GM12864 (cell line): ENCODE data around the gene PCGF3.

ENCODE experiments used
- DNase-seq: peaks from one replicate; pipeline ENCODE4 v3.0.0-alpha.2; 2011; ENCODE audit warnings: low read depth
- H3K4me3 ChIP-seq: 2 replicates; pipeline ENCODE4 v1.5.1; 2011; ENCODE audit warnings: mild to moderate bottlenecking, low read depth, low read length, control low read depth
- TF ChIP-seq, protein P1 (sequence below): IDR thresholded peaks from 2 replicates; pipeline ENCODE4 v1.5.1; 2011; ENCODE audit warnings: low read depth, mild to moderate bottlenecking, moderate library complexity, low read length, control low read depth, inconsistent platforms; ENCODE audit errors: missing control alignments

The PCGF3 gene

DNA sequence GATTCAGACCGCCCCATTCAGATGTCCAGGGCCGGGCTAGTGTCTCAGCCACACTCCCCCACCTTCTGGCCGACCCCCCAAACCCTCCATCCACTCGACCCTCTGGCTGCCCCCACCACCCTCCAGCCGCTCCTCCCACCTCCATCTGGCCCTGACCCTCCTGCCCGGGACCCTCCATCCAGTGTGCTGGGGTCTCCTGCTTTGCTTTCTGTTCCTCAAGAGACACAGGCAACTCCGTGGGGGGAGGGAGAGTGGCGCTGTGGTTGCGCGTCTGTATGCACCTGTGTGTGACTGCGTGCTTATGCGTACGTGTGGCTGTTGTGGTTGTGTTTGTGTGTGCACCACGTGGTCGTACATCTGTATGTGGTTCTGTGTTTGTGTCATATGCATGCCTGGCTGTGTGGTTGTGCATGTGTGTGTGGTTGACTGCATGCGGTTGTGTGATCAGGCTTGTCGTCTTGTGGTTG, 87.0 kb downstream of the PCGF3 start:
- DNase-seq = peak; percentile 47
- peak overlapping the region; percentile 29 for H3K4me3 ChIP-seq
- TF ChIP-seq, protein P1, sequence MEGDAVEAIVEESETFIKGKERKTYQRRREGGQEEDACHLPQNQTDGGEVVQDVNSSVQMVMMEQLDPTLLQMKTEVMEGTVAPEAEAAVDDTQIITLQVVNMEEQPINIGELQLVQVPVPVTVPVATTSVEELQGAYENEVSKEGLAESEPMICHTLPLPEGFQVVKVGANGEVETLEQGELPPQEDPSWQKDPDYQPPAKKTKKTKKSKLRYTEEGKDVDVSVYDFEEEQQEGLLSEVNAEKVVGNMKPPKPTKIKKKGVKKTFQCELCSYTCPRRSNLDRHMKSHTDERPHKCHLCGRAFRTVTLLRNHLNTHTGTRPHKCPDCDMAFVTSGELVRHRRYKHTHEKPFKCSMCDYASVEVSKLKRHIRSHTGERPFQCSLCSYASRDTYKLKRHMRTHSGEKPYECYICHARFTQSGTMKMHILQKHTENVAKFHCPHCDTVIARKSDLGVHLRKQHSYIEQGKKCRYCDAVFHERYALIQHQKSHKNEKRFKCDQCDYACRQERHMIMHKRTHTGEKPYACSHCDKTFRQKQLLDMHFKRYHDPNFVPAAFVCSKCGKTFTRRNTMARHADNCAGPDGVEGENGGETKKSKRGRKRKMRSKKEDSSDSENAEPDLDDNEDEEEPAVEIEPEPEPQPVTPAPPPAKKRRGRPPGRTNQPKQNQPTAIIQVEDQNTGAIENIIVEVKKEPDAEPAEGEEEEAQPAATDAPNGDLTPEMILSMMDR = no peak

DNA sequence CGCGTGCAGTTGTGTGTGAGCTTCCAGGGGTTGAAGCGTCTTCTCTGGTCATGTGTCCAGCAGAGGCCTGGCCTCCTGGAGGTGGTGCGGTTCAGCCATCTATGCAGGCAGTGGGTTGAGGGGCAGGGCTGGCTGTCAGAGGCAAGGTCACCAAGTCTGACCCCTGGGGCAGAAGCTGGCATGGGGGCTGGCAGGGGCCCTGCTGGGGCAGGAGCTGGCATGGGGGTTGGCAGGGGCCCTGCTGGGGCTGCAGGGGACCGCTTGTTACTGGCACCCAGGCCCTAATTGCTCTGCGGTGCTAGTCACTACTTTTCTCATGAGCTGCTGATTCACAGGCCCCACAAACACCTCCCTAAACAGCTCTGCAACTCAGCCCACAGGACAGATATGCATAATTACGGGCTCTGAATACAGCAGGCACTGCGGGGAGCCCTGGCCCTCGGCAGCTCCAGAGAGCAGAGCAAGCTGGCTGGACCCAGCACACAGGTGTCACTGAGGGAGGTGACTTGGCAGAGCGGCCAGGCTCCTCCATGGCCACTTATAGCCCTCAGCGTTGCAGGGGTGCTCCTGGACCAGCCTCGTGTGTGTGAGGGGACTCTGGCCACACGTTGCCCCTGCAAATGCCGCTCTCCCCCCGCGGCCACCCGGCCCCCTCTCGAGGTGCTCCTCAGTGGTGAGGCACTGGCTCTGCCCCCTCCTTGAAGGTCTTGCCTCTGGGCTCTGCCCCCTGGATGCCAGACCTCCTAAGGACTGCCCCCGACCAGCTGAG, 87.6 kb downstream of the PCGF3 start:
- TF ChIP-seq, protein P1 = no peak
- no peak overlapping the region for H3K4me3 ChIP-seq
- no peak for DNase-seq

DNA sequence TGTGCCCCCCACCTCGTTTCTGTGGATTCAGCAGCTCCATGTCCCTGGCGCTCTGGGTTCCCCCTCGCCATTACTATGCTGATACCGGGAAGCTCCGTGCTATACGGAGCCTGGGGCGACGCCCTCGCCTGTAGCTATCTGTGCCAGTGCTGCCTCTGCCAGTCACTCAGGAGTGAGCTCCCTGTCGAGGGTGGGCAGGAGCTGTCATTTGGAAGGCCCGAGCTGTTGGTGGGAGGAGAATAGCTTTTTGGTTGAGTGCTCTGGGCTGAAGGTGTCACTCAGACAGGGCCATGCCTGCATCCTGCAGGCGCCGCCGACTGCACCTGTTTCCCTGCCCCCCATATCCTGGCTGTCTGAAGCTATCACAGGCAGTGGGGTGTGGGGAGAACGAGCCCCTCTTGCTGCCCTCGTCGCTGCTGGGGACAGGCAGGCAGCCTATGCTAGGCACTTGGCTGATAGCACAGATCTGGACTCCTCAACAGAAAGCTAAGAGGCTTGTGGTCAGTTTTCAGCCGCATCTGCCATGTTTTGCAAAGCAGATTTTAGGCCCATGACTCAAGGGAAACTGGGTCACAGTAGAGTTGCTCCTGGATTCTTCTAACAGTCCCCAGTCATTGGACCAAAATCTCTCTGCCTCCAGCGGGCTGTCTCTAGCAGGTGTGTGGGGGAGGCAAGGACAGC, 88.4 kb downstream of the PCGF3 start:
- no peak for DNase-seq

DNA sequence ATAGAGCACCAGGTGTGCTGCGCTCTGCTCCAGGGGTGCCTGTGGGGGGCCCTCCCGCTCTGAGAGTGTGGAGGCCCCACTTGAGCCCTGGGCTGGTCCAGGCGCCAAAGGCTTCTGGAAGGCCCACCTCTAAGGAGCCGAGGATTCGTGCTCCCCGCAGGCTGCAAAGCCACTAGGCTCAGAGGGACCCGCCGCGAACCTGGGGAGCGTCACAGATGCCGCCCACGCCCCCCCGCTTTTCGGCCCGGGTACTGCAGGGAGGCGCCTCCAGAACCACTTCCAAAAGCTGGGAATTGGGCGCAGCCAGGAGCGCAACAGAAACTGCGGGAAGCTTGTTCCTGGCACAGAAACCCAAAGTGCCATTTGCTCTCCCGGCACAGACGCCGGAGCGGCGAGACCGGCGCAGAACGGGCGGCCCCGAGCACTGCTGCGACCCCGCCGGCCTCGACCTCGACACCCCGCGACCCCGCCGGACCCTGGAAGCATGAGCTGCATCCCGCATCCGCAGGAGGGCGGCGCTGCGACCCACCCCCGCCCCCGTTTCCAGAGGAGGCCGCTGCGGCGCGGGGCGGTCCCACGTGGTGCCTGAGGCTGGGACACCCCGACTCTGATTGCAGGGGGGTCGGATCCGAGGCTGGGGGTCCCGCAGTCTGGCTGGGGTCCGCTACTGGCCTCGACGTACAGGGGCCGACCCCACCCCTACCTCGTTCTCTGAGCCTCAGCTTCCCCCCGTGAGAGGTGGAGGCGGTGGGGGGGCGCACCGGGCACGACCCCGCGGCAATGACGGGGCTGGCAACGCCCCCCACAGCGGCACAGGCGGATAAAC, 89.5 kb downstream of the PCGF3 start:
- DNase-seq = no peak
- TF ChIP-seq, protein P1 = no peak
- peak overlapping the region; percentile 28 for H3K4me3 ChIP-seq

More for the DNA sequence above, 88.4 kb downstream of the PCGF3 start:
- TF ChIP-seq, protein P1 = no peak
- H3K4me3 ChIP-seq = no peak overlapping the region

DNA sequence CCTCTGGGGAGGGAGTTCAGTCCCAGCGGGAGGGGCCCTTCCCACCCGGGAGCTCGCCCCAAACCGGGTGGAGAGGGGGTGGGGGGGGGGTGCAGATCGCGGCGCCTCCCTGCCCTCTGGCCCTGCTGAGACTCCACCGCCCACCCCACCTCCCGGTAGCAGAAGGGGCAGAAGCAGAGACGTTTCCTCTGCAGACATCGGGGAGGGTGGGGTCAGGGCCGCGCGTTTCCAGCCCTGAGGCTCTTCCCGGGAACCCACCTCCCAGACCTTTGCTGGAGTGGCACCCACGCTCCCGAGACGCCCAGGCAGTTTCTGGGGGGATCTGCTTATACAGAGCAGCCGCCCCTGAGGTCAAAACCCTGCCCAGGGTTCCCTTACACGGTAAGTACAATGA, 90.1 kb downstream of the PCGF3 start:
- no peak for DNase-seq
- no peak overlapping the region for H3K4me3 ChIP-seq
- TF ChIP-seq, protein P1 = no peak

DNA sequence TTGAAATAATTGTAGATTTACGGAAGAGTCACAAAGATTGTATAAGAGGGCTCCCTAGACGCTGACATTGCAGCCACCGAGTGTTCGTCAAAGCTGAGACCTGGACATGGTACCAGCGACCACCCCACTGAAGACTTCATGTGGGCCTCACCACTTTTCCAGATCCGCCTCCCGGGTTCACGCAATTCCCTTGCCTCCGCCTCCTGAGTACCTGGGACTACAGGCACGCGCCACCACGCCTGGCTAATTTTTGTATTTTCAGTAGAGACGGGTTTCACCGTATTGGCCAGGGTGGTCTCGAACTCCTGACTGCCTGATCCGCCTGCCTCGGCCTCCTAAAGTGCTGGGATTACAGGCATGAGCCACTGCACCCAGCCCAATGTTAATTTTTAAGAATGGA, 90.6 kb downstream of the PCGF3 start:
- H3K4me3 ChIP-seq = no peak overlapping the region

More for the DNA sequence above, 90.6 kb downstream of the PCGF3 start:
- TF ChIP-seq, protein P1 = no peak
- DNase-seq = no peak
